ENCODE results near the gene PTPRN. TPM values are rescaled to one million over a fixed set of nuclear protein-coding genes. Genes with fewer than 3 reads are reported as not detected.

The PTPRN gene
- total RNA-seq, 1 experiment from 2014 or later, result not detected

GRCh38 chr2:219281588-219281987 is 27.6 kb downstream of the PTPRN start:
- no peak for DNase-seq
- BruUV-seq (replicated peaks), result no TSS peak

GRCh38 chr2:219280651-219281050 is 28.6 kb downstream of the PTPRN start:
- BruUV-seq (replicated peaks), result TSS peak; percentile 38
- H4K20me1 ChIP-seq (ENCODE audit: insufficient read depth), result no peaks in the 10 kb centered on the region
- H3K4me2 ChIP-seq, result peak overlapping the region; percentile 93; the same call in 1 of the 2 replicates
- peaks cover 13% of the 10 kb centered on the region; the same call in 1 of the 2 replicates for H3F3A ChIP-seq (ENCODE audit: insufficient read depth, low read depth)
- H3K27me3 ChIP-seq (ENCODE audit: insufficient read depth, low read depth), result no peaks in the 10 kb centered on the region
- H3K9me2 ChIP-seq (ENCODE audit: insufficient read depth), result no peaks in the 10 kb centered on the region
- H3K79me2 ChIP-seq (ENCODE audit: low read depth), result 0 out of 2 replicates have a peak, but pooled peaks cover 3% of the 10 kb centered on the region
- TF ChIP-seq EZH2 (IDR thresholded peaks at IDR 0.05; ENCODE audit: low read depth) (no peak), CTCF (conservative IDR thresholded peaks at IDR 0.05) (no peak)
- H3K4me3 ChIP-seq, result no peak overlapping the region
- H3K36me3 ChIP-seq (ENCODE audit: low read depth), result no peaks in the 10 kb centered on the region
- POLR2A ChIA-PET (ENCODE audit: unreplicated experiment), result interaction anchor here (0.7 kb wide), 1 partner anchor 29 kb away, joined by 3 read pairs; no protein-coding TSS in a partner anchor
- H3K4me1 ChIP-seq (replicated peaks; ENCODE audit: insufficient read depth), result peaks cover 26% of the 10 kb centered on the region
- intact Hi-C loops (cut with micrococcal nuclease; ENCODE audit: unreplicated experiment), result no loop called here
- no peaks in the 10 kb centered on the region for H3K9me3 ChIP-seq (ENCODE audit: insufficient read depth, low read depth)
- CTCF ChIA-PET, result interaction anchor here (0.8 kb wide), 1 partner anchor 14 kb away, joined by 3 read pairs; no protein-coding TSS in a partner anchor
- no peak overlapping the region for H3K27ac ChIP-seq
- no peak for DNase-seq
- H2AFZ ChIP-seq, result no peak overlapping the region

More at GRCh38 chr2:219281588-219281987, 27.6 kb downstream of the PTPRN start:
- H3F3A ChIP-seq (ENCODE audit: insufficient read depth, low read depth), result peaks cover 11% of the 10 kb centered on the region; the same call in 1 of the 2 replicates
- no peaks in the 10 kb centered on the region for H3K9me2 ChIP-seq (ENCODE audit: insufficient read depth)
- no peak overlapping the region for H3K27ac ChIP-seq
- intact Hi-C loops (cut with micrococcal nuclease; ENCODE audit: unreplicated experiment), result no loop called here
- no peak overlapping the region for H3K4me2 ChIP-seq
- POLR2A ChIA-PET (ENCODE audit: unreplicated experiment), result no interaction called here
- H3K36me3 ChIP-seq (ENCODE audit: low read depth), result no peaks in the 10 kb centered on the region
- H3K79me2 ChIP-seq (ENCODE audit: low read depth), result 0 out of 2 replicates have a peak, but pooled peaks cover 3% of the 10 kb centered on the region
- peaks cover 25% of the 10 kb centered on the region for H3K4me1 ChIP-seq (replicated peaks; ENCODE audit: insufficient read depth)
- H3K4me3 ChIP-seq, result no peak overlapping the region
- H3K27me3 ChIP-seq (ENCODE audit: insufficient read depth, low read depth), result no peaks in the 10 kb centered on the region
- no peak overlapping the region for H2AFZ ChIP-seq
- H3K9me3 ChIP-seq (ENCODE audit: insufficient read depth, low read depth), result no peaks in the 10 kb centered on the region
- CTCF ChIA-PET, result no interaction called here
- TF ChIP-seq EZH2 (IDR thresholded peaks at IDR 0.05; ENCODE audit: low read depth) (no peak), CTCF (conservative IDR thresholded peaks at IDR 0.05) (no peak)
- no peaks in the 10 kb centered on the region for H4K20me1 ChIP-seq (ENCODE audit: insufficient read depth)

GRCh38 chr2:219279916-219280516 is 29.2 kb downstream of the PTPRN start:
- POLR2A ChIA-PET (ENCODE audit: unreplicated experiment), result interaction anchor here (0.7 kb wide), 2 partner anchors 28 to 69 kb away, joined by 3 to 4 read pairs; no protein-coding TSS in a partner anchor
- no TSS peak for BruUV-seq (replicated peaks)

More at GRCh38 chr2:219279916-219280516, 29.2 kb downstream of the PTPRN start:
- Histone ChIP-seq H4K20me1 (ENCODE audit: insufficient read depth) (no peaks in the 10 kb centered on the region), H3K36me3 (ENCODE audit: low read depth) (no peaks in the 10 kb centered on the region), H3K4me1 (replicated peaks; ENCODE audit: insufficient read depth) (peaks cover 32% of the 10 kb centered on the region), H3K27ac (no peak overlapping the region), H3K9me2 (ENCODE audit: insufficient read depth) (no peaks in the 10 kb centered on the region), H2AFZ (peak overlapping the region; percentile 86), H3K4me2 (peak overlapping the region; percentile 93), H3K79me2 (ENCODE audit: low read depth) (0 out of 2 replicates have a peak, but pooled peaks cover 3% of the 10 kb centered on the region), H3K9me3 (ENCODE audit: insufficient read depth, low read depth) (no peaks in the 10 kb centered on the region), H3F3A (ENCODE audit: insufficient read depth, low read depth) (peaks cover 20% of the 10 kb centered on the region; the same call in 1 of the 2 replicates), H3K4me3 (peak overlapping the region; percentile 81), H3K27me3 (ENCODE audit: insufficient read depth, low read depth) (no peaks in the 10 kb centered on the region)
- CTCF ChIA-PET, result interaction anchor here (0.8 kb wide), 1 partner anchor 15 kb away, joined by 3 read pairs; no protein-coding TSS in a partner anchor
- TF ChIP-seq CTCF (conservative IDR thresholded peaks at IDR 0.05) (no peak), EZH2 (IDR thresholded peaks at IDR 0.05; ENCODE audit: low read depth) (no peak)
- intact Hi-C loops (cut with micrococcal nuclease; ENCODE audit: unreplicated experiment), result loop anchor here (1.0 to 10.0 kb wide), 7 partner anchors 14 to 385 kb away; partner anchors contain the start of genes ABCB6, ANKZF1, ATG9A and TUBA4A
- DNase-seq, result no peak
